GM12891 (cell line): ENCODE measurements around the gene CT47C1.

Source experiments
- PAX5 ChIP-seq: IDR thresholded peaks from 2 replicates; pipeline ENCODE4 v1.6.1; 2011; ENCODE audit warnings: low read length, moderate library complexity, mild to moderate bottlenecking; ENCODE audit not compliant: insufficient read depth, severe bottlenecking
- POLR2A ChIP-seq: IDR thresholded peaks from 2 replicates; pipeline ENCODE4 v1.6.1; 2011; ENCODE audit warnings: low read depth, low read length, control low read depth
- POLR2AphosphoS5 ChIP-seq: IDR thresholded peaks from 2 replicates; pipeline ENCODE4 v1.6.1; 2011; ENCODE audit warnings: low read depth, low read length, control low read depth
- POU2F2 ChIP-seq: IDR thresholded peaks from 2 replicates; pipeline ENCODE4 v1.6.1; 2011; ENCODE audit warnings: low read depth, mild to moderate bottlenecking, control low read depth, low read length, moderate library complexity
- SPI1 ChIP-seq: IDR thresholded peaks from 2 replicates; pipeline ENCODE4 v1.6.1; 2011; ENCODE audit warnings: low read depth, low read length, control low read depth
- TAF1 ChIP-seq: IDR thresholded peaks from 2 replicates; pipeline ENCODE4 v1.6.1; 2011; ENCODE audit warnings: low read depth, low read length, control low read depth

- no peak for TF ChIP-seq POLR2AphosphoS5
- no peak for TF ChIP-seq POLR2A
- TF ChIP-seq TAF1 = no peak
- TF ChIP-seq POU2F2 = no peak
- no peak for TF ChIP-seq PAX5
- TF ChIP-seq SPI1 = peak; percentile 56
Observed at GRCh38 chrX:119071381-119071780, 1.4 kb upstream of the CT47C1 start.
